Loucy (cell line): ENCODE results near the gene SMIM14.

Experiments used
- CTCF ChIP-seq: fragments of 200-600 bp; sonication (generic); conservative IDR thresholded peaks from 2 replicates; pipeline ENCODE4 v1.5.1; 2014; ENCODE audit warnings: mild to moderate bottlenecking, antibody characterized with exemption, low read length
- EZH2phosphoT487 ChIP-seq: fragments of 200-600 bp; IDR thresholded peaks from 2 replicates; pipeline ENCODE4 v1.6.1; 2018; ENCODE audit warnings: antibody characterized with exemption, mild to moderate bottlenecking, moderate library complexity, borderline replicate concordance

DNA sequence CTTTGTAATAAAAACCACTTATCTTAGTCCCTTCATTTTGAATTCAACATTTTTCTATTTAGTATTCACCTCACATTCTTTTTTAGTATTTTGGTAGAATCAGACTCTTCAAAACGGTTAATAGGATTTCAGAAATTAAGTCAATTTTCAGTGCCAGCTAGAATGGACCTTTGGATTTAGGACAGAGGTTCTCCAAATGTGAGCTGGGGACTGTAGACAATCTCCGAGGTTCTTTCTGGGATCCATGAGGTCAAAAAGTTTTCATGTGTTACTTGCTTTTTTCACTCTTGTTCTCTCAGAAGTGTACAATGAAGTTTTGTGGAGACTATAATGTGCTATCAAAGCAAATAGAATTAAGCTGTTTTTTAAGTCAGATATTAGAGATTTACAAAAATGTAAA, 109.1 kb downstream of the SMIM14 start:
- TF ChIP-seq CTCF (no peak), EZH2phosphoT487 (no peak)
